Common myeloid progenitor, CD34-positive (primary cell): Measurements from ENCODE around the gene RPTOR.

ENCODE experiments used
- CTCF ChIA-PET: fragments of 350-600 bp; sonication (Branson Sonifier 250); formaldehyde crosslinking; loops from one replicate; lab custom pipeline; 2021; ENCODE audit warnings: antibody characterized with exemption; lab: Charles Lee
- POLR2A ChIA-PET: fragments of 350-600 bp; sonication (Branson Sonifier 250); formaldehyde crosslinking; loops from one replicate; lab custom pipeline; 2021; ENCODE audit warnings: antibody characterized with exemption; lab: Charles Lee
- DNase-seq, 3 donors: peaks; one replicate each; pipeline versions ENCODE4 v3.0.0 to v3.0.0-alpha.2; 2013
- H3K27ac ChIP-seq, 2 experiments: 1 replicate in 1 of 2; 2 replicates in 1 of 2; pipeline ENCODE4 v1.7.0; 2013; ENCODE audit warnings: inconsistent platforms in 2 of 2, low read length in 2 of 2, mild to moderate bottlenecking in 2 of 2, low read depth in 1 of 2, moderate library complexity in 1 of 2; ENCODE audit not compliant: severe bottlenecking in 2 of 2, insufficient read depth in 1 of 2, poor library complexity in 1 of 2
- H3K27me3 ChIP-seq, 5 experiments: replicated peaks in 2 of 5; 1 replicate in 3 of 5; 2 replicates in 2 of 5; pipeline versions ENCODE4 v1.6.1 to v1.7.0; 2013; ENCODE audit warnings: low read length in 4 of 5, mild to moderate bottlenecking in 2 of 5, moderate library complexity in 2 of 5, inconsistent platforms in 1 of 5; ENCODE audit not compliant: insufficient read depth in 5 of 5, control insufficient read depth in 4 of 5
- H3K36me3 ChIP-seq, 4 experiments: 1 replicate in 2 of 4; 2 replicates in 2 of 4; pipeline versions ENCODE4 v1.6.1 to v1.7.0; 2013; ENCODE audit warnings: low read length in 3 of 4, control low read depth in 1 of 4, mild to moderate bottlenecking in 1 of 4; ENCODE audit not compliant: control insufficient read depth in 4 of 4, insufficient read depth in 4 of 4
- H3K4me1 ChIP-seq, 4 experiments: 1 replicate in 3 of 4; 2 replicates in 1 of 4; pipeline versions ENCODE4 v1.6.1 to v1.7.1; 2013; ENCODE audit warnings: low read length in 3 of 4, mild to moderate bottlenecking in 3 of 4, control low read depth in 1 of 4, inconsistent platforms in 1 of 4, moderate library complexity in 1 of 4; ENCODE audit not compliant: control insufficient read depth in 4 of 4, insufficient read depth in 4 of 4; ENCODE audit errors: control extremely low read depth in 1 of 4
- H3K4me3 ChIP-seq, 7 experiments: 1 replicate in 4 of 7; 2 replicates in 3 of 7; pipeline versions ENCODE4 v1.5.1 to v1.7.0; 2013; ENCODE audit warnings: mild to moderate bottlenecking in 7 of 7, low read length in 6 of 7, moderate library complexity in 6 of 7, inconsistent platforms in 2 of 7, low read depth in 2 of 7, control low read depth in 1 of 7; ENCODE audit not compliant: insufficient read depth in 4 of 7, control insufficient read depth in 1 of 7; ENCODE audit errors: extremely low read depth in 1 of 7
- H3K9me3 ChIP-seq, 5 experiments: 1 replicate in 4 of 5; 2 replicates in 1 of 5; pipeline versions ENCODE4 v1.6.1 to v1.7.1; 2013; ENCODE audit warnings: low read length in 4 of 5, mild to moderate bottlenecking in 2 of 5, inconsistent platforms in 1 of 5, low read depth in 1 of 5, moderate library complexity in 1 of 5; ENCODE audit not compliant: control insufficient read depth in 4 of 5, insufficient read depth in 2 of 5; ENCODE audit errors: control extremely low read depth in 1 of 5
- WGBS: methylation state at CpG from one replicate; pipeline ENCODE4 v1.1.5; 2013; ENCODE audit not compliant: insufficient coverage; 5-methylcytosine and 5-hydroxymethylcytosine counted together

The RPTOR gene

GRCh38 chr17:80962356-80963329, 418.0 kb downstream of the RPTOR start:
- H3K27me3 ChIP-seq: no peaks in the 10 kb centered on the region
- WGBS: 97% methylated on average over 22 of the region's 41 CpGs
- ChIA-PET POLR2A (no interaction called here), CTCF (interaction anchor here (1.2 kb wide), 1 partner anchor 44 kb away, joined by 3 read pairs; no protein-coding TSS in a partner anchor)
- H3K27ac ChIP-seq: no peak overlapping the region
- DNase-seq: no peak
- H3K36me3 ChIP-seq: peaks cover 0 to 31% (median 15%) of the 10 kb centered on the region in 4 experiments
- H3K9me3 ChIP-seq: no peaks in the 10 kb centered on the region
- no peaks in the 10 kb centered on the region for H3K4me1 ChIP-seq
- H3K4me3 ChIP-seq: no peak overlapping the region

- ChIA-PET CTCF (no interaction called here), POLR2A (no interaction called here)
- no peak for DNase-seq
- WGBS: 96% methylated on average over 43 of the region's 49 CpGs
- H3K27ac ChIP-seq: no peak overlapping the region
- no peaks in the 10 kb centered on the region for H3K9me3 ChIP-seq
- H3K4me1 ChIP-seq: peaks cover 0 to 1% (median 0%) of the 10 kb centered on the region in 4 experiments
- H3K36me3 ChIP-seq: peaks cover 0 to 31% (median 15%) of the 10 kb centered on the region in 4 experiments
- H3K4me3 ChIP-seq: no peak overlapping the region
- H3K27me3 ChIP-seq: no peaks in the 10 kb centered on the region
These were observed 419.3 kb downstream of the RPTOR start for GRCh38 chr17:80963812-80964543.

DNA sequence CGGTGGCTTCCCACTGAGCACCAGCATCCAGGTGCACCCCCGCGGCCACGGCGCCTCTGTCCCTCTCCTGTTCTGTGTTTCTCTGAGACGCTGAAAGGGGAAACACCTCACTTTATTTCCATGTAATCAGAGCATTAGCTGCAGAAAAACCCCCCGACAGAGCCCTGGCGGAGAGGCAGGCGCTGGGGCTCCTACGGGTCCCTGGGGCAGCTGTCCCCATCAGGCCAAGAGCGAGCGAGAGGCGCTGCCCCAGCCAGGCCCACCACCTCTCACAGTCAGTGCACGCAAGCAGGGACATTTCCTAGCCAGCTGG, 419.9 kb downstream of the RPTOR start:
- POLR2A ChIA-PET: no interaction called here
- Histone ChIP-seq H3K36me3 (peaks cover 0 to 31% (median 15%) of the 10 kb centered on the region in 4 experiments), H3K27me3 (no peaks in the 10 kb centered on the region), H3K9me3 (no peaks in the 10 kb centered on the region), H3K4me3 (no peak overlapping the region), H3K27ac (no peak overlapping the region), H3K4me1 (peaks cover 0 to 5% (median under 1%) of the 10 kb centered on the region in 4 experiments)
- no peak for DNase-seq
- CTCF ChIA-PET: no interaction called here
- WGBS: 89% methylated on average over 6 of the region's 14 CpGs

GRCh38 chr17:80964859-80965580, 420.4 kb downstream of the RPTOR start:
- Histone ChIP-seq H3K9me3 (no peaks in the 10 kb centered on the region), H3K4me3 (no peak overlapping the region), H3K27ac (no peak overlapping the region), H3K27me3 (no peaks in the 10 kb centered on the region), H3K4me1 (peaks cover 0 to 10% (median 6%) of the 10 kb centered on the region in 4 experiments), H3K36me3 (peaks cover 0 to 31% (median 15%) of the 10 kb centered on the region in 4 experiments)
- DNase-seq: no peak
- CTCF ChIA-PET: no interaction called here
- POLR2A ChIA-PET: no interaction called here
- WGBS: 95% methylated on average over 34 of the region's 36 CpGs

GRCh38 chr17:80965606-80966005, 421.0 kb downstream of the RPTOR start:
- Histone ChIP-seq H3K9me3 (no peaks in the 10 kb centered on the region), H3K4me3 (no peak overlapping the region), H3K27ac (no peak overlapping the region), H3K4me1 (peaks cover 0 to 16% (median 11%) of the 10 kb centered on the region in 4 experiments), H3K27me3 (no peaks in the 10 kb centered on the region), H3K36me3 (peaks cover 0 to 26% (median 15%) of the 10 kb centered on the region in 4 experiments)
- CTCF ChIA-PET: no interaction called here
- POLR2A ChIA-PET: interaction anchor here (0.5 kb wide), 1 partner anchor 457 kb away, joined by 3 read pairs; no protein-coding TSS in a partner anchor
- DNase-seq: no peak
- WGBS: 95% methylated on average over 20 of the region's 21 CpGs

DNA sequence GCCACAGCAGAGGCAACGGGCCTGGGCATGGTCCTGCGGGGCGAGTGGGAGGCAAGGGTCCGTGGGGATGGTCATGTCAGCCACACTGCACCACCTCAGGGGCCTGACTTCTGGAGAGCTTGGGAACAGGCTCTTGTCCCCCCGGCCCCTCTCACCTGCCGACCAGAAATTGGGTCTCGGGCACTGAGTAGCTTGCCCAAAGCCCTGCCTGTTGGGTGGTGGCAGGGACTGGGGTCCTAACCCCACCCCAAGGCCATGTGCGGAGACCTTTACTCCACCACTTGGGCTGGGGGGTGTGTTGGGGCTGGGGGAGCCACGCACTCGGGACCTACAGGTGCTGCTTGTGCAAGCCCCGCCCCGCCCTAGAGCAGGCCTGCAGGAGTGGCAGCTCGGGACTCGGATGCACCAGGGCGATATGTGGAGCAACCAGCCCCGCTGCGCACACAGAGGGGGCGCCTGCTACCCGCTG, 422.8 kb downstream of the RPTOR start:
- ChIA-PET CTCF (no interaction called here), POLR2A (no interaction called here)
- Histone ChIP-seq H3K27me3 (peaks cover 0 to 6% (median 0%) of the 10 kb centered on the region in 5 experiments), H3K4me1 (peaks cover 0 to 17% (median 12%) of the 10 kb centered on the region in 4 experiments), H3K9me3 (no peaks in the 10 kb centered on the region), H3K27ac (no peak overlapping the region), H3K4me3 (no peak overlapping the region), H3K36me3 (peaks cover 0 to 19% (median 8%) of the 10 kb centered on the region in 4 experiments)
- no peak for DNase-seq
- WGBS: 97% methylated on average over 17 of the region's 19 CpGs
